Dedifferentiated amniotic fluid mesenchymal stem cell (primary cell): ENCODE results near the gene GDPD3.

Experiments used
- DNase-seq: peaks from one replicate; pipeline ENCODE4 v3.0.0-alpha.2; 2016; ENCODE audit errors: extremely low spot score

Gene GDPD3

GRCh38 chr16:30054959-30055553 lies 58.3 kb downstream of the GDPD3 start:
- DNase-seq: no peak
